Lower leg skin (tissue), 3 donors: Measurements from ENCODE around the gene SNX7.

Experiments used
- CTCF ChIP-seq, 3 donors: fragments of 450-650 bp; IDR thresholded peaks; one replicate each; pipeline ENCODE4 v1.5.1; 2016; ENCODE audit warnings: antibody characterized with exemption in 3 of 3, mild to moderate bottlenecking in 3 of 3, moderate library complexity in 2 of 3
- POLR2A ChIP-seq, 2 donors: fragments of 450-650 bp; IDR thresholded peaks; one replicate each; pipeline ENCODE4 v1.6.1; 2016 to 2017; ENCODE audit warnings: antibody characterized with exemption in 2 of 2, mild to moderate bottlenecking in 1 of 2, moderate library complexity in 1 of 2

GRCh38 chr1:98792123-98792522 is 130.6 kb downstream of the SNX7 start:
- TF ChIP-seq CTCF (IDR thresholded peaks at IDR 0.05) (no peak), POLR2A (IDR thresholded peaks at IDR 0.05) (no peak)
